Activated CD4-positive, alpha-beta T cell treated with anti-CD3 and anti-CD28 coated beads for 36 hours (primary cell): ENCODE data around the gene TBC1D1. TPM values are rescaled to one million over a fixed set of nuclear protein-coding genes. Genes with fewer than 3 reads are reported as not detected.
A peak's percentile ranks its signal among the peaks of the same experiment; 100 is the strongest.

ENCODE experiments used
- ATAC-seq: fragments of 200-7000 bp; cut with Tn5 transposase; one replicate; pipeline ENCODE4 v1.10.0; 2021; ENCODE audit warnings: mild to moderate bottlenecking, moderate library complexity
- CTCF ChIA-PET: fragments of 350-600 bp; sonication (Branson Sonifier 250); formaldehyde crosslinking; loops from one replicate; lab custom pipeline; 2021; ENCODE audit warnings: antibody characterized with exemption; lab: Charles Lee
- POLR2A ChIA-PET: fragments of 350-600 bp; sonication (Branson Sonifier 250); formaldehyde crosslinking; loops from one replicate; lab custom pipeline; 2021; ENCODE audit warnings: antibody characterized with exemption, inconsistent platforms; lab: Charles Lee
- DNase-seq: peaks from one replicate; pipeline ENCODE4 v3.0.0-alpha.2; 2020
- H3K27ac Mint-ChIP-seq: one replicate; pipeline ENCODE4 v1.8.0; 2021; ENCODE audit warnings: mixed read lengths
- H3K27me3 Mint-ChIP-seq: one replicate; pipeline ENCODE4 v1.8.0; 2021; ENCODE audit warnings: mixed read lengths
- H3K36me3 Mint-ChIP-seq: one replicate; pipeline ENCODE4 v1.8.0; 2021; ENCODE audit warnings: low read depth, mixed read lengths
- H3K4me1 Mint-ChIP-seq: one replicate; pipeline ENCODE4 v1.8.0; 2021; ENCODE audit warnings: mixed read lengths
- H3K4me3 Mint-ChIP-seq: one replicate; pipeline ENCODE4 v1.8.0; 2021; ENCODE audit warnings: mild to moderate bottlenecking, moderate library complexity, mixed read lengths
- H3K9me3 Mint-ChIP-seq: one replicate; pipeline ENCODE4 v1.8.0; 2021; ENCODE audit warnings: low read depth, mixed read lengths
- intact Hi-C, 2 experiments: fragments of 100-400 bp; cut with DNase I in 1 of 2; cut with micrococcal nuclease in 1 of 2; formaldehyde crosslinking; loops; one replicate each; pipeline versions ENCODE4 v1.14.2 to v1.15.1; 2022 to 2024; cut with DNase I, micrococcal nuclease
- total RNA-seq, 2 experiments: library from RNA; stranded (reverse); gene quantifications; one replicate each; pipeline ENCODE4 v1.2.3, GENCODE V29; 2021

TBC1D1 gene
- total RNA-seq, 2 experiments from 2014 or later, result 60.8 to 71.8 TPM

DNA sequence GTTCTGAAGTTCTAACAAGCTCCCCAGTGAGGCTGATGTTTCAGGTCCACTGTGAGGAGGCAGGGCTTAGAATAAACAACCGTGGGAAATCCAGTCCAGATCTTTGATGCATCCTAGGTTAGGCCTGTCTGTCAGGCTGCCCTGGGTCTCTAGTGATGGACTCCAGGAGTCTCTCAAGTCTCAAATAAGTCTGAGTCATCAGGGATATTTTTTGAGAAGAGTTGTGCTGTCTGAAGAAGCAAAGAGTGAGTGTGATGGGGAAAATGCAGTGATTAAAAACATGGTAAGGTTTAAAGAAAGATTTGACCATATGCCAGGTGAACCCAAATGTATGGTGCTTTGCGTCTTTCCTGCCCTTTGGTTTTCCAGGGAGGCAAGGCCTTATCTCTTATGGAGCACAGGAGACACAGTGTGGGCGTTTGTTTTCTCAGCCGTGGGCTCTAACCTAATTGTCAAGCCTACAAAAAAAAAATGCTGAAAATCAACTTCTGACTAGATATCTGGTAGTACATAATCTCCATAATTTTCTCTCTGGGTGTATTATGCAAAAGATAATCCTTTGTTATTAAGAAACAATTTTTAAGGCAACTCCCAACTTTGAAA is 170.0 kb downstream of the TBC1D1 start:
- Mint-ChIP-seq H3K4me1 (peaks cover 14% of the 10 kb centered on the region), H3K9me3 (no peaks in the 10 kb centered on the region), H3K36me3 (peaks cover 14% of the 10 kb centered on the region), H3K4me3 (no peak overlapping the region), H3K27me3 (no peaks in the 10 kb centered on the region), H3K27ac (no peak overlapping the region)
- no peak for ATAC-seq
- ChIA-PET CTCF (interaction anchor here (2.2 to 3.7 kb wide), 2 partner anchors 26 to 118 kb away, joined by 8 to 26 read pairs; no protein-coding TSS in a partner anchor), POLR2A (no interaction called here)
- DNase-seq, result no peak
- intact Hi-C loops, result loop anchor here (5.0 kb wide), 2 partner anchors 101 to 501 kb away; no protein-coding TSS in a partner anchor

GRCh38 chr4:38062088-38062775 is 171.3 kb downstream of the TBC1D1 start:
- intact Hi-C loops, result loop anchor here (1.0 to 5.0 kb wide), 9 partner anchors 67 to 719 kb away; no protein-coding TSS in a partner anchor
- peak; percentile 79 for ATAC-seq
- peak; percentile 82 for DNase-seq
- H3K4me1 Mint-ChIP-seq, result peaks cover 14% of the 10 kb centered on the region
- peaks cover 9% of the 10 kb centered on the region for H3K36me3 Mint-ChIP-seq
- no peaks in the 10 kb centered on the region for H3K27me3 Mint-ChIP-seq
- H3K27ac Mint-ChIP-seq, result peak overlapping the region; percentile 87
- peak overlapping the region; percentile 75 for H3K4me3 Mint-ChIP-seq
- POLR2A ChIA-PET, result no interaction called here
- CTCF ChIA-PET, result interaction anchor here (0.6 to 3.7 kb wide), 14 partner anchors 9 to 613 kb away, joined by 3 to 26 read pairs (median 4); no protein-coding TSS in a partner anchor
- H3K9me3 Mint-ChIP-seq, result no peaks in the 10 kb centered on the region

DNA sequence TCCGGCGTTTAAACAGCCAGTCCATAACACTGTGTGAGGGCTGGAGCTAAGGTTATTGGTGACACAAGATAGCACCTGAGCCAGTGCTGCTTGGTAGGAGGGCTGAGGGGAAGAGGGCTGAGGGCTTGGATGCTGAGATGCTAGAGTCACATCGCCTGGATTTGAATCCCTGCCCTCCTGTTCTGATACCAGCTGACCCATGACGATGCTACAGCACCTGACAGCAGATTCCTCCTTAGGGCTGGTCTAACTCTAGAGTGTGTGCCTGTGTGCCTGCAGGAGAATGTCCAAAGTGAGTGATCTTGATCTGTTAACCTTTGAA is 171.9 kb downstream of the TBC1D1 start:
- peaks cover 14% of the 10 kb centered on the region for H3K4me1 Mint-ChIP-seq
- H3K9me3 Mint-ChIP-seq, result no peaks in the 10 kb centered on the region
- H3K36me3 Mint-ChIP-seq, result peaks cover 12% of the 10 kb centered on the region
- DNase-seq (no peak), ATAC-seq (peak; percentile 71)
- intact Hi-C loops, result loop anchor here (1.0 to 5.0 kb wide), 9 partner anchors 66 to 718 kb away; no protein-coding TSS in a partner anchor
- peak overlapping the region; percentile 0 for H3K27ac Mint-ChIP-seq
- ChIA-PET CTCF (interaction anchor here (0.6 to 3.7 kb wide), 15 partner anchors 9 to 612 kb away, joined by 3 to 26 read pairs (median 4); no protein-coding TSS in a partner anchor), POLR2A (no interaction called here)
- H3K27me3 Mint-ChIP-seq, result no peaks in the 10 kb centered on the region
- peak overlapping the region; percentile 75 for H3K4me3 Mint-ChIP-seq

DNA sequence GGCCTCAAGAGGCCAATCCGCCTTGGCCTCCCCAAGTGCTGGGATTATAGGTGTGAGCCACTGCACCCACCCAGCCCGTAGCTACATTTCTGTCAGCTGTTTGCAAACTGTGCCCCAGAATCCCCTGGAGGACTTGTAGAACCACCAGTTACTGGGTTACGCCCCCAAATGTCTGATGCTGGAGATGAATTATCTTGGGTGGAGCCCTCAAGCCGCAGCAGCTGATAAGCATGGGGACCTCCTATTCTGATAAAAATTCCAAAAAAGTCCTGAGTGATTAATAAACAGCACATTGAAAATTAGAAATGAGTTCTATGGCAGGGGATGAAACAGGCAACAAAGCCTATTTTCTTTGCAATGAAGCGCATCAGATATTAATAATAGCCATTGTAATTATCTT is 174.3 kb downstream of the TBC1D1 start:
- Mint-ChIP-seq H3K36me3 (peaks cover 14% of the 10 kb centered on the region), H3K27ac (no peak overlapping the region), H3K27me3 (no peaks in the 10 kb centered on the region), H3K4me3 (no peak overlapping the region), H3K4me1 (peaks cover 26% of the 10 kb centered on the region), H3K9me3 (no peaks in the 10 kb centered on the region)
- DNase-seq, result no peak
- no peak for ATAC-seq
- intact Hi-C loops, result loop anchor here in 1 of 2 experiments (5.0 kb wide), 1 partner anchor 247 kb away; no protein-coding TSS in a partner anchor
- POLR2A ChIA-PET, result no interaction called here
- CTCF ChIA-PET, result interaction anchor here (1.8 to 2.6 kb wide), 2 partner anchors 12 to 115 kb away, joined by 3 to 13 read pairs; no protein-coding TSS in a partner anchor

GRCh38 chr4:38065900-38066299 is 175.0 kb downstream of the TBC1D1 start:
- DNase-seq (no peak), ATAC-seq (no peak)
- ChIA-PET POLR2A (no interaction called here), CTCF (interaction anchor here (0.6 to 2.6 kb wide), 4 partner anchors 11 to 196 kb away, joined by 3 to 13 read pairs (median 3); no protein-coding TSS in a partner anchor)
- Mint-ChIP-seq H3K4me3 (no peak overlapping the region), H3K27ac (no peak overlapping the region), H3K4me1 (peaks cover 26% of the 10 kb centered on the region), H3K27me3 (no peaks in the 10 kb centered on the region), H3K9me3 (no peaks in the 10 kb centered on the region), H3K36me3 (peaks cover 12% of the 10 kb centered on the region)
- intact Hi-C loops, result loop anchor here in 1 of 2 experiments (5.0 kb wide), 1 partner anchor 246 kb away; no protein-coding TSS in a partner anchor

DNA sequence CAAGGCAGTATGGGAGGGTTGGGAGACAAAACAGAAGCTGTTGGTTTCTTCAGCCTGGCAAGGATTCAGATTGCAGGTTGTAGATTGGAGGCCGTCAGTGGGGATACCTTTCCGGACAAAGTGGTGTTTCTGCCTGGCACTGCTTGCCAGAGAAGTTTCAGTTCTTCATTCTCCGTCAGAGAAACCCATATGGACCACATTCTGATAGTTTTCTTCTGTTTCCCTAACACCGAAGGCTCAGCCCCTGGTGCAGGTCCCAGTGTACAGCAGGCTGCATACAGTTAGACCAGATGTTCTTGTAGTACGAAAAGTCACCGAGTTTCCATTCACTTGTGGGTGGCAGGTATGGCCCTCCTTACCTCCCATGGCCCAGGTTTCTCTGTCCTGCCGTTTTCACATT is 176.6 kb downstream of the TBC1D1 start:
- Mint-ChIP-seq H3K27ac (no peak overlapping the region), H3K9me3 (no peaks in the 10 kb centered on the region), H3K27me3 (no peaks in the 10 kb centered on the region), H3K4me1 (peaks cover 22% of the 10 kb centered on the region), H3K36me3 (peaks cover 12% of the 10 kb centered on the region), H3K4me3 (no peak overlapping the region)
- intact Hi-C loops, result loop anchor here in 1 of 2 experiments (5.0 kb wide), 1 partner anchor 245 kb away; no protein-coding TSS in a partner anchor
- DNase-seq, result no peak
- no peak for ATAC-seq
- ChIA-PET POLR2A (interaction anchor here (0.7 kb wide), 1 partner anchor 1976 kb away, joined by 3 read pairs; no protein-coding TSS in a partner anchor), CTCF (interaction anchor here (2.8 kb wide), 1 partner anchor 112 kb away, joined by 16 read pairs; no protein-coding TSS in a partner anchor)

GRCh38 chr4:38068107-38068506 is 177.2 kb downstream of the TBC1D1 start:
- ChIA-PET CTCF (interaction anchor here (1.1 to 2.9 kb wide), 5 partner anchors 13 to 608 kb away, joined by 3 to 16 read pairs (median 4); no protein-coding TSS in a partner anchor), POLR2A (interaction anchor here (0.7 kb wide), 1 partner anchor 1975 kb away, joined by 3 read pairs; no protein-coding TSS in a partner anchor)
- Mint-ChIP-seq H3K27me3 (no peaks in the 10 kb centered on the region), H3K36me3 (peaks cover 14% of the 10 kb centered on the region), H3K4me3 (no peak overlapping the region), H3K27ac (no peak overlapping the region), H3K4me1 (peaks cover 21% of the 10 kb centered on the region), H3K9me3 (no peaks in the 10 kb centered on the region)
- DNase-seq (no peak), ATAC-seq (no peak)
- intact Hi-C loops, result loop anchor here in 1 of 2 experiments (5.0 kb wide), 1 partner anchor 244 kb away; no protein-coding TSS in a partner anchor

- DNase-seq (peak; percentile 65), ATAC-seq (peak; percentile 83)
- Mint-ChIP-seq H3K27me3 (no peaks in the 10 kb centered on the region), H3K9me3 (no peaks in the 10 kb centered on the region), H3K4me3 (no peak overlapping the region), H3K27ac (peak overlapping the region; percentile 59), H3K4me1 (peaks cover 20% of the 10 kb centered on the region), H3K36me3 (peaks cover 18% of the 10 kb centered on the region)
- CTCF ChIA-PET, result interaction anchor here (0.6 to 2.9 kb wide), 16 partner anchors 9 to 688 kb away, joined by 3 to 16 read pairs (median 3); partner anchors contain the start of gene PGM2
- POLR2A ChIA-PET, result interaction anchor here (0.6 to 1.0 kb wide), 4 partner anchors 22 to 245 kb away, joined by 3 to 4 read pairs (median 3); no protein-coding TSS in a partner anchor
- intact Hi-C loops, result loop anchor here in 1 of 2 experiments (5.0 kb wide), 1 partner anchor 243 kb away; no protein-coding TSS in a partner anchor
These were observed 178.4 kb downstream of the TBC1D1 start for GRCh38 chr4:38069271-38069760.

- ATAC-seq, result no peak
- H3K4me3 Mint-ChIP-seq, result no peak overlapping the region
- intact Hi-C loops, result no loop called here
- ChIA-PET POLR2A (no interaction called here), CTCF (interaction anchor here (0.6 to 1.2 kb wide), 3 partner anchors 10 to 204 kb away, joined by 3 to 4 read pairs (median 3); no protein-coding TSS in a partner anchor)
- no peak overlapping the region for H3K27ac Mint-ChIP-seq
- H3K27me3 Mint-ChIP-seq, result no peaks in the 10 kb centered on the region
- no peak for DNase-seq
- H3K4me1 Mint-ChIP-seq, result peaks cover 39% of the 10 kb centered on the region
- peaks cover 27% of the 10 kb centered on the region for H3K36me3 Mint-ChIP-seq
- no peaks in the 10 kb centered on the region for H3K9me3 Mint-ChIP-seq
These were observed 181.0 kb downstream of the TBC1D1 start for GRCh38 chr4:38071801-38072431.

- intact Hi-C loops, result no loop called here
- H3K27me3 Mint-ChIP-seq, result no peaks in the 10 kb centered on the region
- DNase-seq (no peak), ATAC-seq (peak; percentile 36)
- POLR2A ChIA-PET, result no interaction called here
- H3K36me3 Mint-ChIP-seq, result peaks cover 24% of the 10 kb centered on the region
- no peaks in the 10 kb centered on the region for H3K9me3 Mint-ChIP-seq
- CTCF ChIA-PET, result interaction anchor here (0.6 to 1.2 kb wide), 3 partner anchors 10 to 203 kb away, joined by 3 to 4 read pairs (median 3); no protein-coding TSS in a partner anchor
- H3K4me1 Mint-ChIP-seq, result peaks cover 39% of the 10 kb centered on the region
- H3K4me3 Mint-ChIP-seq, result no peak overlapping the region
- no peak overlapping the region for H3K27ac Mint-ChIP-seq
These were observed 181.7 kb downstream of the TBC1D1 start for GRCh38 chr4:38072578-38072977.
